Measurements from ENCODE around the gene FRAT2.

Gene FRAT2

GRCh38 chr10:97334370-97335175 is at the start of gene FRAT2:
Gene FRAT2, minus strand, starts transcription at chr10:97334729. Its CDS starts 157 bp downstream, at chr10:97334572.
- DNase-seq = peak; percentile 82 to 86

- no peak for DNase-seq
Measured at GRCh38 chr10:97384156-97384555, 49.6 kb upstream of the FRAT2 start.

GRCh38 chr10:97383159-97383558 is 48.6 kb upstream of the FRAT2 start:
- no peak for DNase-seq

GRCh38 chr10:97381626-97382025 is 47.1 kb upstream of the FRAT2 start:
- DNase-seq = no peak

GRCh38 chr10:97380516-97380915 is 46.0 kb upstream of the FRAT2 start:
- no peak for DNase-seq

GRCh38 chr10:97378933-97379921 is 44.7 kb upstream of the FRAT2 start:
- DNase-seq = no peak

- no peak for DNase-seq
Measured at GRCh38 chr10:97376413-97376812, 41.9 kb upstream of the FRAT2 start.

- DNase-seq = no peak
Measured at GRCh38 chr10:97373456-97373855, 38.9 kb upstream of the FRAT2 start.

- no peak for DNase-seq
Measured at GRCh38 chr10:97372233-97372875, 37.8 kb upstream of the FRAT2 start.

GRCh38 chr10:97371696-97372095 is 37.2 kb upstream of the FRAT2 start:
- DNase-seq = no peak

- DNase-seq = no peak
Measured at GRCh38 chr10:97367126-97367649, 32.7 kb upstream of the FRAT2 start.

- no peak for DNase-seq
Measured at GRCh38 chr10:97366572-97366971, 32.0 kb upstream of the FRAT2 start.

GRCh38 chr10:97365761-97366351 is 31.3 kb upstream of the FRAT2 start:
- no peak for DNase-seq

GRCh38 chr10:97363071-97363470 is 28.5 kb upstream of the FRAT2 start:
- DNase-seq = no peak

- DNase-seq = no peak
Measured at GRCh38 chr10:97362310-97363033, 27.9 kb upstream of the FRAT2 start.

- DNase-seq = no peak
Measured at GRCh38 chr10:97361537-97361901, 27.0 kb upstream of the FRAT2 start.

- no peak for DNase-seq
Measured at GRCh38 chr10:97360705-97361536, 26.4 kb upstream of the FRAT2 start.

GRCh38 chr10:97358781-97359180 is 24.3 kb upstream of the FRAT2 start:
- no peak for DNase-seq

GRCh38 chr10:97358349-97358748 is 23.8 kb upstream of the FRAT2 start:
- DNase-seq = no peak

- DNase-seq = no peak
Measured at GRCh38 chr10:97356918-97357317, 22.4 kb upstream of the FRAT2 start.

All from stimulated activated CD4-positive, alpha-beta T cell treated with anti-CD3 and anti-CD28 coated beads, Interleukin-4, amount 100 ng/mL, for 4 hours (primary cell).